Stimulated activated CD8-positive, alpha-beta memory T cell treated with anti-CD3 and anti-CD28 coated beads, Interleukin-2, amount 100 ng/mL, for 48 hours (primary cell): ENCODE data around the gene CDX1.

Source experiments
- DNase-seq, 2 donors: peaks; one replicate each; pipeline ENCODE4 v3.0.0-alpha.2; 2020; ENCODE audit warnings: low read depth in 2 of 2

CDX1 gene

GRCh38 chr5:150146862-150147601, 19.5 kb upstream of the CDX1 start:
- DNase-seq: no peak

- no peak for DNase-seq
Observed at GRCh38 chr5:150147670-150148069, 18.9 kb upstream of the CDX1 start.

- DNase-seq: no peak
Observed at GRCh38 chr5:150148117-150148927, 18.3 kb upstream of the CDX1 start.

GRCh38 chr5:150149618-150150017, 17.0 kb upstream of the CDX1 start:
- no peak for DNase-seq

GRCh38 chr5:150152636-150153462, 13.7 kb upstream of the CDX1 start:
- DNase-seq: no peak

- DNase-seq: no peak
Observed at GRCh38 chr5:150153483-150153882, 13.1 kb upstream of the CDX1 start.

GRCh38 chr5:150153957-150154617, 12.5 kb upstream of the CDX1 start:
- no peak for DNase-seq

GRCh38 chr5:150154618-150155128, 11.9 kb upstream of the CDX1 start:
- no peak for DNase-seq

- peak; percentile 28 to 33 for DNase-seq
Observed at GRCh38 chr5:150155258-150156026, 11.1 kb upstream of the CDX1 start, which contains the start of gene PDGFRB. PDGFRB (minus strand) TSS chr5:150155845; CDS start chr5:150137047, 18,798 bp downstream.

- DNase-seq: no peak
Observed at GRCh38 chr5:150156027-150156368, 10.6 kb upstream of the CDX1 start.

- no peak for DNase-seq
Observed at GRCh38 chr5:150156540-150156939, 10.0 kb upstream of the CDX1 start.

- DNase-seq: no peak
Observed at GRCh38 chr5:150157168-150157567, 9.4 kb upstream of the CDX1 start.

GRCh38 chr5:150158170-150158949, 8.2 kb upstream of the CDX1 start:
- no peak for DNase-seq

GRCh38 chr5:150159031-150159430, 7.5 kb upstream of the CDX1 start:
- no peak for DNase-seq

GRCh38 chr5:150159741-150160179, 6.8 kb upstream of the CDX1 start:
- DNase-seq: no peak

- DNase-seq: no peak
Observed at GRCh38 chr5:150160448-150161081, 6.0 kb upstream of the CDX1 start.

GRCh38 chr5:150161242-150162141, 5.1 kb upstream of the CDX1 start:
- peak; percentile 72 to 79 for DNase-seq

GRCh38 chr5:150162142-150162513, 4.5 kb upstream of the CDX1 start:
- DNase-seq: no peak
